GM13977 (cell line): ENCODE data around the gene GNAI2.

Experiments
- DNase-seq: peaks from one replicate; pipeline ENCODE4 v3.0.0; 2012; ENCODE audit warnings: low spot score
- CTCF ChIP-seq: IDR thresholded peaks from 2 replicates; pipeline ENCODE4 v1.5.1; 2012; ENCODE audit warnings: mild to moderate bottlenecking, control low read depth; ENCODE audit not compliant: insufficient read depth; ENCODE audit errors: extremely low read depth, missing control alignments
- in situ Hi-C: fragments of 300-500 bp; cut with MboI; formaldehyde crosslinking; loops from one replicate; pipeline ENCODE4 v1.12.0; 2022; ENCODE audit warnings: low sequenced_read_pairs, low pct_unique_long_range_greater_than_20kb, mixed read lengths, inconsistent platforms; ENCODE audit not compliant: unreplicated experiment

GNAI2 gene

GRCh38 chr3:50237133-50237651, 1.2 kb downstream of the GNAI2 start:
- in situ Hi-C loops = no loop called here
- TF ChIP-seq CTCF = no peak
- DNase-seq = peak; percentile 45

- TF ChIP-seq CTCF = no peak
- DNase-seq = peak; percentile 90
- in situ Hi-C loops = no loop called here
Observed at GRCh38 chr3:50237754-50238548, 1.9 kb downstream of the GNAI2 start.

GRCh38 chr3:50238549-50239026, 2.6 kb downstream of the GNAI2 start:
- no peak for DNase-seq
- in situ Hi-C loops = no loop called here
- no peak for TF ChIP-seq CTCF

- no peak for TF ChIP-seq CTCF
- no peak for DNase-seq
- in situ Hi-C loops = no loop called here
Observed at GRCh38 chr3:50239649-50240048, 3.6 kb downstream of the GNAI2 start.

GRCh38 chr3:50241163-50241562, 5.2 kb downstream of the GNAI2 start:
- no peak for DNase-seq
- in situ Hi-C loops = no loop called here
- TF ChIP-seq CTCF = no peak

GRCh38 chr3:50241713-50242380, 5.8 kb downstream of the GNAI2 start:
- DNase-seq = no peak
- in situ Hi-C loops = no loop called here
- no peak for TF ChIP-seq CTCF
